Skeletal muscle cell (primary cell): ENCODE measurements around the gene PGAM2.

Source experiments
- DNase-seq: peaks from one replicate; pipeline ENCODE4 v3.0.0-alpha.2; 2010; ENCODE audit warnings: low read depth
- H3K4me3 ChIP-seq: 2 replicates; pipeline ENCODE4 v1.5.1; 2011; ENCODE audit warnings: low read depth, mild to moderate bottlenecking, control low read depth, low read length, moderate library complexity

PGAM2 gene

GRCh38 chr7:44103923-44104859, 38.8 kb upstream of the PGAM2 start, which contains the start of gene AEBP1:
Gene AEBP1 (plus strand): TSS chr7:44104345. CDS start chr7:44104666, 321 bp downstream.
- H3K4me3 ChIP-seq: peak within 1 kb of the TSS; percentile 58
- DNase-seq: no peak

- DNase-seq: no peak
- H3K4me3 ChIP-seq: no peak overlapping the region
Observed at GRCh38 chr7:44103566-44103922, 38.2 kb upstream of the PGAM2 start.

GRCh38 chr7:44102846-44103565, 37.6 kb upstream of the PGAM2 start:
- no peak for DNase-seq
- no peak overlapping the region for H3K4me3 ChIP-seq

GRCh38 chr7:44101966-44102845, 36.8 kb upstream of the PGAM2 start:
- peak; percentile 74 for DNase-seq
- H3K4me3 ChIP-seq: no peak overlapping the region

- DNase-seq: no peak
- H3K4me3 ChIP-seq: no peak overlapping the region
Observed at GRCh38 chr7:44101303-44101965, 36.1 kb upstream of the PGAM2 start.

GRCh38 chr7:44100458-44101302, 35.3 kb upstream of the PGAM2 start:
- no peak overlapping the region for H3K4me3 ChIP-seq
- DNase-seq: peak; percentile 69

- no peak for DNase-seq
- no peak overlapping the region for H3K4me3 ChIP-seq
Observed at GRCh38 chr7:44099669-44100068, 34.3 kb upstream of the PGAM2 start.

GRCh38 chr7:44098092-44099068, 33.0 kb upstream of the PGAM2 start:
- DNase-seq: no peak
- no peak overlapping the region for H3K4me3 ChIP-seq

- no peak overlapping the region for H3K4me3 ChIP-seq
- no peak for DNase-seq
Observed at GRCh38 chr7:44097064-44097932, 31.9 kb upstream of the PGAM2 start.

GRCh38 chr7:44096326-44096881, 31.0 kb upstream of the PGAM2 start:
- H3K4me3 ChIP-seq: no peak overlapping the region
- DNase-seq: no peak

GRCh38 chr7:44095781-44096180, 30.4 kb upstream of the PGAM2 start:
- no peak for DNase-seq
- H3K4me3 ChIP-seq: no peak overlapping the region

GRCh38 chr7:44094883-44095592, 29.7 kb upstream of the PGAM2 start:
- DNase-seq: no peak
- no peak overlapping the region for H3K4me3 ChIP-seq

GRCh38 chr7:44094365-44094764, 29.0 kb upstream of the PGAM2 start:
- H3K4me3 ChIP-seq: no peak overlapping the region

GRCh38 chr7:44093102-44093641, 27.8 kb upstream of the PGAM2 start:
- no peak for DNase-seq
- no peak overlapping the region for H3K4me3 ChIP-seq

More at GRCh38 chr7:44094365-44094764, 29.0 kb upstream of the PGAM2 start:
- no peak for DNase-seq
